ENCODE results near the gene PARD3B. TPM values are rescaled to one million over a fixed set of nuclear protein-coding genes. Genes with fewer than 3 reads are reported as not detected.

The PARD3B gene
- total and polyA plus RNA-seq, 2 of the 8 experiments (the other 6 are each of a cell fraction or from before 2014, with no cell fraction given) = 1.2 to 5.7 TPM

GRCh38 chr2:205500065-205500464 lies 954.8 kb downstream of the PARD3B start:
- 94% methylated on average over 4 of the region's 4 CpGs; no CpG with 5 or more reads in 1 of the 2 experiments for WGBS, 2 experiments (ENCODE audit: extremely low coverage in 1 of 2, insufficient coverage in 1 of 2, insufficient read length in 1 of 2, insufficient replicate concordance in 2 of 2, low coverage in 1 of 2, low lambda C conversion rate in 2 of 2, missing lambda C conversion rate in 1 of 2)
- Histone ChIP-seq H3K18ac (ENCODE audit: extremely low read depth, low read length) (no peak overlapping the region), H2BK12ac (ENCODE audit: low read depth, low read length) (no peak overlapping the region), H4K8ac (ENCODE audit: extremely low read depth, insufficient read depth, low read length) (no peak overlapping the region), H3K79me1 (ENCODE audit: low read depth, low read length) (no peaks in the 10 kb centered on the region), H2BK20ac (ENCODE audit: low read length) (no peak overlapping the region), H3K9ac (replicated peaks in 1 of 4; ENCODE audit: extremely low read depth in 1 of 4, low read depth in 3 of 4, low read length in 3 of 4) (no peak overlapping the region), H3K4me2 (ENCODE audit: insufficient read depth in 1 of 2, low read depth in 2 of 2, low read length in 2 of 2) (no peak overlapping the region), H2BK5ac (ENCODE audit: low read depth, low read length) (no peak overlapping the region), H3K14ac (ENCODE audit: insufficient read length) (no peak overlapping the region), H2BK15ac (ENCODE audit: low read length) (no peak overlapping the region), H3K4ac (replicated peaks; ENCODE audit: insufficient read length, low read depth, low read length) (no peak overlapping the region), H3K9me3 (ENCODE audit: insufficient read depth in 2 of 2, low read depth in 1 of 2, low read length in 1 of 2) (no peaks in the 10 kb centered on the region), H3K23ac (ENCODE audit: insufficient read length) (no peak overlapping the region), H3K36me3 (ENCODE audit: control insufficient read depth in 2 of 4, insufficient read depth in 4 of 4, low read length in 3 of 4) (no peaks in the 10 kb centered on the region; a peak in 1 of 8 replicates), H3K27me3 (replicated peaks in 1 of 4; ENCODE audit: control insufficient read depth in 3 of 4, extremely low read depth in 1 of 4, insufficient read depth in 3 of 4, low read length in 3 of 4) (no peaks in the 10 kb centered on the region), H3K27ac (ENCODE audit: low read depth, low read length) (no peak overlapping the region), H3K56ac (replicated peaks; ENCODE audit: insufficient read length, low read depth, low read length) (no peak overlapping the region), H4K20me1 (replicated peaks in 1 of 2; ENCODE audit: control insufficient read depth in 1 of 2, insufficient read depth in 2 of 2, low read length in 2 of 2) (peaks cover 0 to 1% of the 10 kb centered on the region in 2 experiments), H2AK5ac (ENCODE audit: low read depth, low read length) (no peak overlapping the region), H3K79me2 (ENCODE audit: control insufficient read depth in 1 of 2, insufficient read depth in 2 of 2, low read length in 2 of 2) (no peaks in the 10 kb centered on the region), H4K91ac (replicated peaks; ENCODE audit: insufficient read length, low read length) (no peak overlapping the region), H3K23me2 (ENCODE audit: low read depth, low read length) (no peaks in the 10 kb centered on the region), H2BK120ac (replicated peaks; ENCODE audit: low read depth, low read length) (no peak overlapping the region), H4K5ac (ENCODE audit: insufficient read length, low read depth, low read length) (no peak overlapping the region), H3K4me3 (ENCODE audit: extremely low read depth in 1 of 4, insufficient read depth in 2 of 4, low read depth in 3 of 4, low read length in 4 of 4) (no peak overlapping the region), H2AFZ (ENCODE audit: low read length) (no peak overlapping the region), H3K4me1 (replicated peaks in 1 of 4; ENCODE audit: control insufficient read depth in 3 of 4, insufficient read depth in 4 of 4, low read length in 3 of 4) (no peaks in the 10 kb centered on the region; a peak in 1 of 7 replicates)
- DNase-seq (ENCODE audit: low read depth in 1 of 2, low spot score in 2 of 2) (no peak), FAIRE-seq (no peak)
- CTCF ChIA-PET (ENCODE audit: partially characterized antibody) = interaction anchor here (1.3 kb wide), 1 partner anchor 11 kb away, joined by 3 read pairs; no protein-coding TSS in a partner anchor
- POLR2A ChIA-PET (ENCODE audit: partially characterized antibody) = no interaction called here
- no peak for TF ChIP-seq CBX8 (IDR thresholded peaks at IDR 0.05; ENCODE audit: borderline replicate concordance, low read depth, low read length)
- TF ChIP-seq HDAC2 (IDR thresholded peaks at IDR 0.05; ENCODE audit: borderline replicate concordance in 1 of 2, low read depth in 2 of 2, low read length in 2 of 2) = no peak
- TF ChIP-seq NRF1 (IDR thresholded peaks at IDR 0.05; ENCODE audit: low read depth, low read length) = no peak
- TF ChIP-seq CBX5 (IDR thresholded peaks at IDR 0.05; ENCODE audit: low read depth, low read length) = no peak

Data from H1 (cell line).